Kidney capillary endothelial cell (primary cell): Measurements from ENCODE around the gene ZNF710.
"Not testable (repeated sequence)": the region's sequence is repeated elsewhere in the genome, so short reads cannot be mapped to it uniquely, and the experiment has no call there.

Source experiments
- DNase-seq: peaks from one replicate; pipeline ENCODE4 v3.0.0-alpha.2; 2018; ENCODE audit warnings: low spot score

Gene ZNF710

DNA sequence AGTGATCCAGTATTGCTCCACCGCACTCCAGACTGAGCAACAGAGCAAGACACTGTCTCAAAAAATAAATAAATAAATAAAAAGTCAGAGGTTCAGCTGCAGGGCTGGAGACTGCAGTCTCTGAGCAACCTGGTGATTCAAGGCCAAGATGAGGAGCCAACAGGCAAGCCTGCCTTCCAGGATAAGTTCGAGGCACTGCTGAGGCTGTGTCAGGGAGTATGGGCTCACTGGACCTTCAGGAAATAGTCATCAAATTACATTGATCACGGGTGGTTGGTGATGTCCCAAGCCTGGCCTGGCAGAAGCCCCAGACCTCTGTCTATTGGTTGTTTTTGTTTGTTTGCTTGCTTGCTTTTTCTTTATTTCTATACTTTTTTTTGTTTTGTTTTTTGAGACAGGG lies 59.7 kb downstream of the ZNF710 start:
- DNase-seq, result no peak

DNA sequence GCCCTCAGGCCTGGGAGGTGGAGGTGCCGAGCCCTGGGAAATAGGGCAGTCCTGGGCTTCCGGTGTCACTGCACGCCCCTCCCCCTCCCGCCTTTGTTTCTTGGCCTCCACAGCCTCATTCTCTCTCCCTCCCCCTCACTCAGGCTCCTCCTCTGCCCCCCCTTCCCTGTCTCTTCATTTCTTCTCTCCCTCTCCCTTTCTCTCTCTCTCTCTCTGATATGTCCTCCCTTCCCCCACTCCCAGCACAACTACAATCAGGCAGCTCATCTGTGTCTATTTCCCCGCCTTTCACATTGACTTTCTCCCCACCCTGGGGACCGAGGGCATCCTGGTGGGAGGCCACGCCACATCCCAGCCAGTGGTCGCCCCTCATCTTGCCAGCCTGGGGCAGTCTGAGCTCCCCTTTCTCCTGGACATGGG lies 60.9 kb downstream of the ZNF710 start:
- DNase-seq, result no peak

DNA sequence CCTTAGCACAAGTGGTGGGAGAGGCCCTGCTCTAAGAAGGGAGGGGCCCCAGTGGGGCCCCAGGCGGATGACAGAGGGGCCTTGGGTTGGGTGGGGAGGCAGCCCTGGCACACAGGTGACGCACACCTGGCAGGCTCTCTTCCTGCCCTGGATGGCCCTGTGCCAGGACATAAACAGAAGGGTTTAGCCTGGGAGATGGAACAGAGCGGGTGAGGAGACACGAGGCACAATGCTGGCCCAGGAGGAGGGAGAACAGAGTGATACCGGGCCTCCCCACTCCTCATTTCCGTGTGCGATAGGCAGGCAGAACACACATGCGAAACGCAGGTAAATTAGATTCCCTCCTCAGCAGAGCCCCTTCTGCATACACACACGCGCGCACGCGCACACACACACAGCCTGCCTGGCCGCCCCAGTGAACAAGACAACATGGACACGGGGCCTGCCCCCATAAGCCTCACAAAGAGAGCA lies 61.4 kb downstream of the ZNF710 start:
- no peak for DNase-seq

DNA sequence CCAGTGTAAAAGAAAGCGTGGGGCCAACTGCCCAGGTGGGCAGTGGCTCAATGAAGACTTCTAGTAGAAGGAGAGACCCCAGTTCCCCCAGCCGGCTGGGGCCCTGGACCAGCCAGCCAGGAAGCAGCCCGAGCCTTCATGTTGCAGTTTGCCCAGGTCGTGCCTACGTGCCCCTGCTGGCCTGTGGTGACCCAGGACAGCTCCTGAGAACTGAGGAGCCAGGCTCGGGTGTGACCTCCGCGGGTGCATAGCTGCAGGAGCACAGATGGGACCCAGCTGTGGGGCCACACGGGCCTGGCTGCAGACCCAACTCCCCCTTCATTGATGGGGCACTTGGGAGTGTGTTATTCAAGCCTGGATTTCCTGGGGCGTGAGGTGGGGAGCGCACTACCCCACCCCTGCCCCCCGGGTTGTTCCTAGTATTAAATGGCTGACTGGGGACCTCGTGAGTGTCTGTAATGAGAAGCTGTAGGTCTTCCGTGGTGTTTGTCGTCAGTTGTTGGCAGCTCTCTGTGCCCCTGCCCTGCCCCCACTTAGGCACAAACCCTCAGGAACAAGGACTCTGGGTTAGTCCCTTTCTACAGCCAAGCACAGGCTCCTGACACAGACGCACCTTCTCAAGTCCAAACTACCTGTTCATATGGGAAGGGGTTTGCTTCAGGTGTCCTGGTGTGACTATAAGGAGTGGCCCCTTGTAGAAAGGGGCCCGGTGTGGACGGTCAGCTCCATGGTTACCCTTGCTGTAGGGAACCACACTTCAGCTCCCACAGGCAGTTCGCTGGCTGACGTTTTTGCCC lies 62.0 kb downstream of the ZNF710 start:
- DNase-seq, result no peak

DNA sequence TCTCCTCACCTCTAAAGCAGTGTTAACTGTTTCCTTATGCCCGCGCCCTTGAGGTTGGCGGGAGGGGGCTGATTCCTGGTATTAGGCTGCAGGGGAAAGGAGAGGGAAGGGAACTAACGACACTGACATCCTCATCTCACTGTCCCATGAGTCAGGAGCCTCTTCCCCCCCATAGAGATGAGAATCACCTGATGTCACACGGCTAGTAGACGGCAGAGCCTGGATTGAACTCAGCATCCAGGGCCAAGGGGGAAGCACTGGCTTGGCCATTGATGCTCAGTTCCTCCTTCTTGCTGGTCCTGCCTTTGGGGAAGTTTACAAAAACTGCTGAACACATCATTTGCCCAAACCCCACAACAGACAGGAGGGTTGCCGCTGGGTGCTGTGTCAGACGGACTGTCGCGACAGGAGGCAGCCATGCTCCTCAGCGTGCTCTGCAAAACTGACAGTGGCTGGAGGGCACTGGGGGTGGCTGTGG lies 62.7 kb downstream of the ZNF710 start:
- DNase-seq, result no peak

DNA sequence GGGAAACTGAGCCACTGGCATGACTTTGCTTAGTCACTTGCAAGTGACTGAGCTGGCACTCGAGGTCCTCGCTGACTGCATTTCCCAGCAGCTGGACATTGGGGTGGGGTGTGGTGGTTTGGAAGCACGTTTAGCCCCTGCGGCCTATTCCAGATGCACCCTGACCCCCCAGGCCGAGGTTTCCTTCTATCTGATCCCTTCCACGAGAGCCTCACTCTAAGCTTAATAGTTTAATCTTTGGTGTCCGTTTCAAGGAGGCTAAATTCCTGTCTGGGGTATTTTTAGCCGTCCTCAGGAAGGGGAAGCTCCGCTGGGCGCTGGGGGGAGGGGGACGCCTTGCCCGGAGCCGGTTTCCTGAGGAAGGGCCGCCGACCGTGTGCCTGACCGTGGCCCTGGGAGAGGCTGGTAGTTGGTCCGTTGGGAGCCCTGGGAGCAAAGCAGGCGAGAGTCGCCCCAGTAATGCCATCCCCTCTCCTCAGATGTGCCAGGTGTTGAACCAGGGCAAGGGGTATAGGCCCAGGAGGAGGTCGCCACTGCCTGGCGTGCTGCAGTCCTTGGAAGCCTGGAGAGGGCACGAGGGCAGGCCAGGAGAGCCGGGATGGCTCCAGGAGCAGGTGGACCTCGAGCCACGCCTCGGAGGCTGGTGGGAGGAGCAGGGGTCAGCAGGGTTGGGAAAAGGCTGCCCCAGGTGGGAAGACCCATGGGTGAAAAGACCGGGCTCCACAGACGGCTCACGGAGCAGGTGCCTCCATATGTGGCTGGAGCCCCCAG lies 64.0 kb downstream of the ZNF710 start:
- DNase-seq, result peak; percentile 82

DNA sequence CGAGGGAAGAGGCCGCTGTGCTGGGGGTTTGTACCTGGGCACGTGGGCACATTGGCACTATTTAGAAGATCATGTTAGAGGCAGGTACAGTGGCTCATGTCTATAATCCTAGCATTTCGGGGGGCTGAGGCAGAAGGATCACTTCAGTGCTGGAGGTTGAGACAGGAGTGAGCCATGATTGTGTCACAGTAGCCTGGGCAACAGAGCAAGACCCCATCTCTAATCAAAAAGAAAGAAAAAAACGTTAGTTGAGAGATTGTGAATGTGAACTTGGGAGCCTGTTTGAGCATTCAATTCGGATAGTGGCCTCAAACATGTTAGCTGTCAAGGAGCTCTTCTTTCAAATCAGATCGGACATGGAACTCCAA lies 64.5 kb downstream of the ZNF710 start:
- DNase-seq, result no peak

DNA sequence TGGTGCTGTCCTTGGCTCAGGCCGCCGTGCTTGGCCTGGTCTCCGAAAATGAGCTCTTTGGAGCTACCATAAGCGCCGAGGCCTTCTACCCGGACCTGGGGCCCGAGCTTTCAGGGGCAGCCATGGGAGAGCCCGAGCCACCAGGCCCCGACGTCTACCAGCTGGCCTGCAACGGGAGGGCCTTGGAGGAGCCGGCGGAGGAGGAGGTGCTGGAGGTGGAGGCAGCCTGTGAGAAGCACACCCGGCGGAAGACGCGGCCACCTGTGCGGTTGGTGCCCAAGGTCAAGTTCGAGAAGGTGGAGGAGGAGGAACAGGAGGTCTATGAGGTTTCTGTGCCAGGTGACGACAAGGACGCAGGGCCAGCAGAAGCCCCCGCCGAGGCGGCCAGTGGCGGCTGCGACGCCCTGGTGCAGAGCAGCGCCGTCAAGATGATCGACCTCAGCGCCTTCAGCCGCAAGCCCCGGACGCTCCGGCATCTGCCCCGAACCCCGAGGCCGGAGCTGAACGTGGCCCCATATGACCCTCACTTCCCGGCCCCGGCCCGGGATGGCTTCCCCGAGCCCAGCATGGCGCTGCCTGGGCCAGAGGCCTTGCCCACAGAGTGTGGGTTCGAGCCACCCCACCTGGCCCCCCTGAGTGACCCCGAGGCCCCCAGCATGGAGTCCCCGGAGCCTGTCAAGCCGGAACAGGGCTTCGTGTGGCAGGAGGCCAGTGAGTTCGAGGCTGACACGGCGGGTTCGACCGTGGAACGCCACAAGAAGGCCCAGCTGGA lies 66.2 kb downstream of the ZNF710 start:
- DNase-seq, result no peak

DNA sequence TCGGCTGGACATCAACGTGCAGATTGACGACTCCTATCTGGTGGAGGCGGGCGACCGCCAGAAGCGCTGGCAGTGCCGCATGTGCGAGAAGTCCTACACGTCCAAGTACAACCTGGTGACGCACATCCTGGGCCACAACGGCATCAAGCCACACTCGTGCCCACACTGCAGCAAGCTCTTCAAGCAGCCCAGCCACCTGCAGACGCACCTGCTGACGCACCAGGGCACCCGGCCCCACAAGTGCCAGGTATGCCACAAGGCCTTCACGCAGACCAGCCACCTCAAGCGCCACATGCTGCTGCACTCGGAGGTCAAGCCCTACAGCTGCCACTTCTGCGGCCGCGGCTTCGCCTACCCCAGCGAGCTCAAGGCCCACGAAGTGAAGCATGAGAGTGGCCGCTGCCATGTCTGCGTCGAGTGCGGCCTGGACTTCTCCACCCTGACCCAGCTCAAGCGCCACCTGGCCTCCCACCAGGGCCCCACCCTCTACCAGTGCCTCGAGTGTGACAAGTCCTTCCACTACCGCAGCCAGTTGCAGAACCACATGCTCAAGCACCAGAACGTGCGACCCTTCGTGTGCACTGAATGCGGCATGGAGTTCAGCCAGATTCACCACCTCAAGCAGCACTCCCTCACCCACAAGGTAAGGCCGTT lies 67.0 kb downstream of the ZNF710 start:
- no peak for DNase-seq

DNA sequence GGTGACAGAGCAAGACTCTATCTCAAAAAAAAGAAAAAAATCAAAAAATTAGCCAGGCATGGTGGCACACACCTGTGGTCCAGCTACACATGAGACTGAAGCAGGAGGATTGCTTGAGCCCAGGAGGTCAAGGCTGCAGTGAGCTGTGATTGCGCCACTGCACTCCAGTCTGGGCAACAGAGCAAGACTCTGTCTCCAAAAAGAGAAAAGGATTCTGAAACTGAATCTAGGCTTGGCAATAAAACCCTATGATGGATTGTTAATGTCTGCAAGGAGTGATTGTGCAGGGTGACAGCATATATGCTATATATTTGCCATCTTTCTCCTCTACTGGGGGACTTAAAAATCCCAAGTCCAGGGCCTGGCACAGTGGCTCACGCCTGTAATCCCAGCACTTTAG lies 69.5 kb downstream of the ZNF710 start:
- DNase-seq, result not testable (repeated sequence)

DNA sequence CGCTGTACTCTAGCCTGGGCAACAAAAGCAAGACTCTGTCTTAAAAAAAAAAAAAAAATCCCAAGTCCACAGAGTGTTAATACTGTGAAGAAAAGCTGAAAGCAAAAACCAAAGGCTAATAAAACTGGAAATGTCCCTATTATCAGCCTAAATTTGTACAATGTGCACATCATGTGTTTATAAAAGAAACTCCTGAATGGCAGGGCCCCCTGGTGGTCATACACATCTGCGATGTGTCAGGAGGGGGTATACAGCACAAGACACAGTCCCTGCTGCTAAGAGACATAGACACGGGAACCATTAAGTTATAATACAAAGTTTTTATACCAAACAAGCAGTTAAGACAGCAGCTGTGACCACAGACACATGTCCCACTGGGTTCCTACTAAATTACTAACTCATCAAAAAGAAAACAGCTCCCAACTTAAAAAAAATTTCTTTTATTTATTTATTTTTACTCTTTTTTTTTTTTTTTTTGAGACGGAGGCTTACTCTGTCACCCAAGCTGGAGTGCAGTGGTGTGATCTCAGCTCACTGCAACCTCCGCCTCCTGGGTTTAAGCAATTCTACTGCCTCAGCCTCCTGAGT lies 70.2 kb downstream of the ZNF710 start:
- DNase-seq, result peak; percentile 73

DNA sequence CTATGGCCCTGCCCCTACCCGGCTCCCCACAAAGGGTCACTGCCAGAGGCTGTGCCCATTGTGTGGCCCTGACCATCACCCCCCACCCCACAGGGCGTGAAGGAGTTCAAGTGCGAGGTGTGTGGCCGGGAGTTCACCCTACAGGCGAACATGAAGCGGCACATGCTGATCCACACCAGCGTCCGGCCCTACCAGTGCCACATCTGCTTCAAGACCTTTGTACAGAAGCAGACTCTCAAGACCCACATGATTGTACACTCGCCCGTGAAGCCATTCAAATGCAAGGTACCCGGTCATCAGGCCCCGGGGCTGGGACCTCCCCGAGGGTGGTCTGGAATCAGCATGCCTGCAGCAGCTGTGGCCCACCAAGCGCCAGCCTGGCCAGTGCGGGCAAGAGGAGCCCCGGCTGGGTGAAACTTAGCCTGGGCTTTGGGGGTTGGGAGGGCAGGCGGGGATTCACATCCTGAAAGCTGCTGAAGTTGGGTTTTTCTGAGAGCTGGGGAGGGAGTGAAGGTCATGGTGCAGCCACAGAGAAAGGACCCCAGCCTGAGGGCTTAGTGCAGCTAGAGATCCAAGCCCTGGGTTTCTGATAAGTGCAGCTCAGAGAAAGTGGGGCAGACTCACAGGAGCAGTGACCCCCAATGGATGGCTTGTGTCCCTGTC lies 72.0 kb downstream of the ZNF710 start:
- no peak for DNase-seq

DNA sequence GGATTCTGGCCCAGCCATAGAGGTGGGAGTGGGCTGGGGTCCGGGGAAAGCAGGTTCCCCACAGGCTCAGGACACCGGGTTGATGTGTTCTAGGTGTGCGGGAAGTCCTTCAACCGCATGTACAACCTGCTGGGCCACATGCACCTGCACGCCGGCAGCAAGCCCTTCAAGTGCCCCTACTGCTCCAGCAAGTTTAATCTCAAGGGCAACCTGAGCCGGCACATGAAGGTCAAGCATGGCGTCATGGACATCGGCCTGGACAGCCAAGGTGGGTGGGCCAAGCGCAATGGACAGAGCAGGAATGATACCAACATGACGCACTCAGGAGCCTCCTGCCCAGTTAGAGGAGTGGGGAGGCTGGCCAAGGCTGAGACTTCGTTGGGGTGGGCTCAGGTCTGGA lies 72.9 kb downstream of the ZNF710 start:
- no peak for DNase-seq

DNA sequence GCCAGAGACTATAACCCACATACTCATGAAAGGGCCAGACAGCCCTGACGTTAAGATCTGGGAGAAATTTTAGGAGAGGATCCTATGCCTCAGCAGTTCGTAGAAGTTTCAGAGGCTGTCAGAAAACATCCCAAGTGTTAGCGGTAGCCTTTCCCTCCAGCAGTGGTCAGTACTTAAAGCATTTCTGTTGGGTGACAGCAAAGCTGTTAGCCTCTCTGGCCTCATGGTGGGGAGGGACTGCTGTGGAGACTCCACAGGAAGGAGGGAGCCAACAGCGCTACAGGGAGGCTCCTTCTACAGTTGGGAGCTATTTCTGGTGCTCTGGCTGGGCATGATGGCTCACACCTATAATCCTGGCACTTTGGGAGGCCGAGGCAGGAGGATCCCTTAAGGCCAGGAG lies 73.8 kb downstream of the ZNF710 start:
- DNase-seq, result no peak

DNA sequence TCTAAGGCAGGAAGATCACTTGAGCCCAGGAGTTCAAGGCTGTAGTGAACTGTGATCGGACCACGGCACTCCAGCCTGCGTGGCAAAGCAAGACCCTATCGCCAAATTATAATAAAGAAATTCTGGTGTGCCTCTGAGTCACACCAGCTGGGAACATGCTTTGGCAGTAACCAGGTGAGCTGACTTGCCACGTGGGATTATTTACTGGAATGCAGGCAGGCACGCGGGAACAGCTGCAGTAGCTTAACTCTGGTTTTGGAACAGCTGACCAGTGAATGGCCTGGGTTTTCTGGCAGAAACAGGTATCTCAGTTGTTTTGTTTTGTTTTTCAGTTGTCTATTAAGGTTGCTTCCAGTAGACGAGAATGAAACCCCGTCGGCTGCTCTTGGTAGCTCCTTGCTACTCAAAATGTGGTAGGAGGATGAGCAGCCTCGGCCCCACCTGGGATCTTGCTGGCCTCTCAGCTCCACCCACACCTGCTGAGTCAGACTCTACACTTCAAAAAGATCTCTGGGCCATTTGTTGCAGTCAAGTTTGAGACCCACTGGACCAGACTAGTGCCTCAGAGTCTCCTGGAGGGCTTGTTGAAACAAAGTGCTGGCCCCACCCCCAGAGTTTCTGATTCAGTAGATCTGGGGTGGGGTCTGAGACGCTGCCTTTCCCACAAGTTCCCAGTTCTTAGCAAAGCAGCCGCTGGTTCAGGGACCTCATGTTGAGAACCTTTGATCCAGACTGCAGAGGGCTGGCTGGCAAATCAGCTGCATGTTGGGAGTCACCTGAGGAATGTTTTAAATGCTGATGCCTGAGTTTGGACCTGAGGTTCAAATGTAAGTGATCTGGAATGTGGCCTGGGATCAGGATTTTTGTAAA lies 74.5 kb downstream of the ZNF710 start:
- DNase-seq, result no peak

DNA sequence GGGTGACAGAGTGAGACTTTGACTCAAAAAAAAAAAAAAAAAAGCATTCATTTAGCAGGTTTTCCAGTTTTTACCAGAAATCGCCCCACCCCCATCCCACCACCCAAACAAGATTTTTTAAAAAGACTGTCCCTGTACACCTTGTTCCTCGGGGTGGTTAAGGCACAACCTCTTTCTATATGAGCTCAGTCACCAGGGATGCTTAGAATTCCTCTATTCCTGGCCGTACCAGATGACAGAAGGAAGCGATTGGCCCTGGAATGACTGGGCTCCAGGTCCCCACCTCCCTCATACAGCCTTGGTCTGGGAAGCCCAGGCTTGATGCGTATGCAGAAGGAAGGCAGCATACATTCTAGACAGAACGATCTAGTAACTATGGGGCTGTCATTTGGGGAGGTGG lies 75.6 kb downstream of the ZNF710 start:
- no peak for DNase-seq

DNA sequence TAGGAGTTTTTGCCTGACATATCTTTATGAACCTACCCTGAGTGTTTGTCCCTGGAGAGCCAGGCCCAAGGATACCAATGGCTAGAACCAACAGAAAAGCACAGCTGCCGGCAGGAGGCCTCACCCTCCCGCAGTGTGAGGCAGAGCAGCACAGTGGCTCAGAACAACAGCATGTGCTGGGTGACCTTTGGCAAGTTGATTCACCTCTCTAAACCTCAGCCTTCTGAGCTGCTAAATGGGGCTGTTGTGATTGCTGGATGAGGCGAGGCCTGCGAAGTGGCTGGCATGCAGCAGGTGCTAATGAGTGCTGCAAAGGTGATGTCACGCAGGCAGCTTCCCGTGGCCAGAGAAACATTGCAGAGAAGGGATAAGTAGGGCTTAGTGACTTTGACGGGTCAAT lies 77.8 kb downstream of the ZNF710 start:
- DNase-seq, result no peak

DNA sequence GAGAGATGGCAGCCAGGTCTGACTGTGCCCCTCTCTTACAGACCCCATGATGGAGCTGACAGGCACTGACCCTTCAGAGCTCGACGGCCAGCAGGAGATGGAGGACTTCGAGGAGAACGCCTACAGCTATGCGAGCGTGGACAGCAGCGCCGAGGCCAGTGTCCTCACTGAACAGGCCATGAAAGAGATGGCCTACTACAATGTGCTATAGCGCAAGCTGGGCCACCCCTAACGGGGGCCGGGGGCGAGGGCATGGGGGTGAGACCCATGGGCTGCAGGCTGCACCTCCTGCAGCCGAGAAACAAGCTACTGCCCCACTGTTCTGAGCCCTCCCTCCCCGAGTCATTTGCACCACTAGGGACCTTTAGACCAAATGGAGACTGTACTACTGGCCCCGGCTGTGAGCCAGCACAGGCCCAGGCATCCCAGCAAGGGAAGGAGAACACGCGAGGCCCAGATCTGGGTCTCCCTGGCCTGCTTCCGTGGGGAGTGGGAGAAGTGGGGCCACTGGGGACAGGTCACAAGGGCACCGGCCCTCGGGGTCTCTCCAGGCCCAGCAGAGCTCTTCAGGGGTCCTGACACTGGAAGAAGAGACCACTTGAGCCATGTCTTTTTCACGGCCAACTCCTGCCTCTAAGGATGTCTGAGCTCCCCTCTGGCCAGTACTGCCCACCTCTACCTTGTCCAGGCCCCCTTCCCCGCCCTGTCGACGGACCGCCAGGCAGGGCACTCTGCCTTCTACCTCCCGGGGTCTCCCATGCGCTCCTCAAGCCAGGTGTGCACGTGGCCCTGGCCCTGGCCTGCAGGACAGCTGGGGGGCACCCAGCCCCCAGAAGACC lies 78.7 kb downstream of the ZNF710 start:
- DNase-seq, result no peak

DNA sequence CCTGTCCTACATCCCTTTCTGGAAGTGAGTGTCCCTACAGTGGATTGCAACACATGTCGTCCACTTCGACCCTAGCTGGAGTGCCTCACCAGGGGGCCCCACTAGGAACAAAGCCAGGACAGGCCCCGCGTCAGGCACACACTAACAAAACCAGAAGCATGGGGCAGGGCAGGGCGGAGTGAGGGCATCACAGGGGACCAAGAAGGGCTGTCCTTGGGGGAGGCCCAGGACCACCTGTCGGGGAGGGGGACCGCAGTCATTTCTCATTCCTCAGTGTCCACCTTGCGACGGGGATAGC lies 79.3 kb downstream of the ZNF710 start:
- no peak for DNase-seq
